ENCODE data around the gene IRF7. TPM values are rescaled to one million over a fixed set of nuclear protein-coding genes. Genes with fewer than 3 reads are reported as not detected.

IRF7 gene
- polyA plus RNA-seq, 1 of the 3 experiments (the other 2 are of a cell fraction), result 6.3 TPM

GRCh38 chr11:627308-627576 is 11.5 kb upstream of the IRF7 start (continued):
- TF ChIP-seq REST (IDR thresholded peaks at IDR 0.05; ENCODE audit: low read depth, low read length), result no peak
- TF ChIP-seq CHD2 (IDR thresholded peaks at IDR 0.05; ENCODE audit: low read length, partially characterized antibody), result no peak
- TF ChIP-seq ZBTB33 (IDR thresholded peaks at IDR 0.05; ENCODE audit: borderline replicate concordance, low read depth), result no peak
- TF ChIP-seq GABPA (IDR thresholded peaks at IDR 0.05; ENCODE audit: low read depth), result no peak

- H2AFZ ChIP-seq (ENCODE audit: low read depth), result no peak within 1 kb of the TSS
- H3K9me2 ChIP-seq, result no peaks in the 10 kb centered on the region
- no peaks in the 10 kb centered on the region; the same call in 1 of the 2 replicates for H3K79me2 ChIP-seq (ENCODE audit: insufficient read depth)
- no peak within 1 kb of the TSS for H3K9ac ChIP-seq
- no peaks in the 10 kb centered on the region for H4K20me1 ChIP-seq (ENCODE audit: insufficient read depth)
- no peaks in the 10 kb centered on the region for H3K4me1 ChIP-seq (ENCODE audit: control insufficient read depth in 1 of 2, insufficient read depth in 2 of 2, low read depth in 1 of 2, low read length in 1 of 2)
- H3K9me3 ChIP-seq, result no peaks in the 10 kb centered on the region
- POLR2A ChIA-PET, result no interaction called here
- CTCF ChIA-PET, result interaction anchor here (0.6 to 1.2 kb wide), 2 partner anchors 10 to 15 kb away, joined by 3 read pairs; partner anchors contain the start of gene DRD4
- H3F3A ChIP-seq (replicated peaks; ENCODE audit: insufficient read depth), result peaks cover 15% of the 10 kb centered on the region
- no peak for DNase-seq
- H3K4me3 ChIP-seq (ENCODE audit: low read depth in 2 of 2, low read length in 1 of 2), result no peak within 1 kb of the TSS
- H3K27me3 ChIP-seq (ENCODE audit: insufficient read depth), result no peaks in the 10 kb centered on the region
- 71% methylated on average over 27 of the region's 72 CpGs for WGBS (ENCODE audit: low lambda C conversion rate)
- H3K4me2 ChIP-seq, result no peak within 1 kb of the TSS
- TF ChIP-seq GATA2 (CRISPR knock-in tag; IDR thresholded peaks at IDR 0.05) (no peak), EZH2phosphoT487 (IDR thresholded peaks at IDR 0.05; ENCODE audit: borderline replicate concordance, low read depth) (no peak), CHD2 (IDR thresholded peaks at IDR 0.05; ENCODE audit: low read length, partially characterized antibody) (no peak), RXRA (IDR thresholded peaks at IDR 0.05; ENCODE audit: borderline replicate concordance, low read depth) (no peak), MAX (IDR thresholded peaks at IDR 0.05; ENCODE audit: low read depth) (no peak), PBX3 (IDR thresholded peaks at IDR 0.05) (no peak), REST (IDR thresholded peaks at IDR 0.05; ENCODE audit: low read depth, low read length) (no peak)
- peaks cover 0 to 4% of the 10 kb centered on the region in 2 experiments for H3K36me3 ChIP-seq (replicated peaks in 1 of 2; ENCODE audit: control insufficient read depth in 1 of 2, insufficient read depth in 2 of 2, low read length in 1 of 2)
- H3K27ac ChIP-seq (ENCODE audit: low read depth in 2 of 2, low read length in 1 of 2), result no peak within 1 kb of the TSS
These were observed 10.9 kb upstream of the IRF7 start, which contains the start of gene SCT for GRCh38 chr11:626475-627307. SCT (minus strand) TSS chr11:627181; CDS start chr11:627143, 38 bp downstream.

Data from SK-N-SH (cell line).